HCEC 1CT (cell line): Measurements from ENCODE around the gene RNF223.
"Not testable (repeated sequence)": the region's sequence is repeated elsewhere in the genome, so short reads cannot be mapped to it uniquely, and the experiment has no call there.

Experiments
- DNase-seq: peaks from one replicate; pipeline ENCODE4 v3.0.0-alpha.2; 2017

The RNF223 gene

GRCh38 chr1:1085911-1086841 lies 12.1 kb upstream of the RNF223 start:
- DNase-seq: no peak

- no peak for DNase-seq
Measured at GRCh38 chr1:1085171-1085841, 11.2 kb upstream of the RNF223 start.

DNA sequence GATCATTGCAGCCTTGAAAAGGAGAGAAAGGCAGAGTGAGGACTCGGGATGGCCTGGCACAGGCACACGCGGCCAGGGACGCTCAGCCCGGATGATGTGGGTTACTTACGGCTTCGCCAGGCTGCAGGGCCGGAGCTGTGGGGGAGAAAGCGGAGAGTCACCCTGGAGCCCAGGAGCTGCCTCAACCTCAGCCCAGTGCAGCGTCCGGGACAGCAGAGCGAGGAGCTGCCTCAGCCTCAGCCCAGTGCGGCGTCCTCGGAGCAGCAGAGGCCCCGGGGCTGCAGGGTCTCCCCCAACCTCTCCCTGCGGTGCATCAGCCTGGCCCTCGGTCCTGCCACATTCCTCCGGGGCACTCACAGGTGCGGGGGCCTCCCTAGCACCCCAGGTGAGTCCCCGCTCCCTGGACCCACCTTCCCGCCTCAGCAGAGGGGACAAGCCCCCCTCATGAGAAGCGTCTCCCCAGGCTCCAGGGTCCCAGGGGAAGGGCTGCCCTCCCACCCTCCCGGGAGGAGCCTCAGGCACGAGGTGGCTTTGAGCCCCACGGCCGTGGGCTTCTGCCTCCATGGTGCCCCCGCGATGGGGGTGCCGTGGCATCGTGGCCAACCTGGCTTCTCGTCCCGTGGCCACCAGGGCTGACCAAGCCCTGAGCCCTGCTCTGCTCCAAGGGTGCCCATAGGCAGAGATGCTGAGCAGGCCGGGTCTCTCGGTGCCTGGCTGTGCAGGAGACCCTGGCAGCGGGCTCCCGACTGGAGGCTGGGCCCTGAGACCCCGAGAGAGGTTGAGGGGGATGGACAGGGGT lies 10.5 kb upstream of the RNF223 start:
- DNase-seq: no peak

DNA sequence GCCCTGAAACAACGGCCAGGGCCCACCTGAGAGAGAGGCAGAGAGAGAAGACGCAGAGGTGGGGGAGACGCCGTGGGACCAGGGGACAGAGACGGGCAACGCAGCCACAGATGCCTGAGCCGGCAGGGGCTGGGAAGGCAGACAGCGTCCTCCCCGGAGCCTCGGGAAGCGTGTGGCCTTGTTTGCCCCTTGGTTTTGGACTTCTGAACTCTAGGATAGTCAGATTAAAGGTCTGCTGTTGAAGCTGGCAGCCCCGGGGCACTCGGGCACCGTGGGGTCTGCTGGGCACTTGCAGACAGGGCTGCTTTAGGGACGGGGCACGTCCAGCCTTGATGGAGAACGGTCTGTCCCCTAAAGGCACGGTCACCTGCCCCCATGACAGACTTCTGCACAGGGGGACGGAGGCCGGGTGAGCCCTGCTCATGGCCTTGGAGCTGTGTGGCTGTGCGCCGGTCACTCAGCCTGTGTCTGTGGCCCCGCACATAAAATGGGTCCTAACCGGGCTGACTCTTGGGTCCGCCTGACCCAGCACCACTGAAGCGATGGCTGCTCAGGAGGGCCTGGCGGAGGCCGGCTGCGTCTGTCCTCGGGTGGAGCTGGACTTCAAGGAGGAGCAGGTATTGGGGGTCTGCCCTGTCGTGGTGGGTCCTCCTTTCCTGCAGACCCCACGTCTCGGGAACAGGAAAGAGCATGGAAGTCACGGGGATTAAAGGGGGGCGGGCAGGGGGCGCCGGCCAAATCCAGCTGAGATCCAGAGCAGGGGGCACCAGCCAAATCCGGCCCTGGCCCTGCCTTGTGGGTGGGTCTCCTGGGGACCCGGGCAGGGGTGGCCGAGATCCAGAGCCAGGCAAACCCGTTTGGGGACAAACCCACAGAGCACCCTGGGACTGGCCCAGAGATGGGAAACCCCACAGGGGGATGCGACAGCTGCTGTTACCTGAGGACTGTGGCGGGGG lies 9.6 kb upstream of the RNF223 start:
- DNase-seq: no peak

GRCh38 chr1:1082776-1083415 lies 8.8 kb upstream of the RNF223 start:
- DNase-seq: no peak

- no peak for DNase-seq
Measured at GRCh38 chr1:1082239-1082775, 8.2 kb upstream of the RNF223 start.

DNA sequence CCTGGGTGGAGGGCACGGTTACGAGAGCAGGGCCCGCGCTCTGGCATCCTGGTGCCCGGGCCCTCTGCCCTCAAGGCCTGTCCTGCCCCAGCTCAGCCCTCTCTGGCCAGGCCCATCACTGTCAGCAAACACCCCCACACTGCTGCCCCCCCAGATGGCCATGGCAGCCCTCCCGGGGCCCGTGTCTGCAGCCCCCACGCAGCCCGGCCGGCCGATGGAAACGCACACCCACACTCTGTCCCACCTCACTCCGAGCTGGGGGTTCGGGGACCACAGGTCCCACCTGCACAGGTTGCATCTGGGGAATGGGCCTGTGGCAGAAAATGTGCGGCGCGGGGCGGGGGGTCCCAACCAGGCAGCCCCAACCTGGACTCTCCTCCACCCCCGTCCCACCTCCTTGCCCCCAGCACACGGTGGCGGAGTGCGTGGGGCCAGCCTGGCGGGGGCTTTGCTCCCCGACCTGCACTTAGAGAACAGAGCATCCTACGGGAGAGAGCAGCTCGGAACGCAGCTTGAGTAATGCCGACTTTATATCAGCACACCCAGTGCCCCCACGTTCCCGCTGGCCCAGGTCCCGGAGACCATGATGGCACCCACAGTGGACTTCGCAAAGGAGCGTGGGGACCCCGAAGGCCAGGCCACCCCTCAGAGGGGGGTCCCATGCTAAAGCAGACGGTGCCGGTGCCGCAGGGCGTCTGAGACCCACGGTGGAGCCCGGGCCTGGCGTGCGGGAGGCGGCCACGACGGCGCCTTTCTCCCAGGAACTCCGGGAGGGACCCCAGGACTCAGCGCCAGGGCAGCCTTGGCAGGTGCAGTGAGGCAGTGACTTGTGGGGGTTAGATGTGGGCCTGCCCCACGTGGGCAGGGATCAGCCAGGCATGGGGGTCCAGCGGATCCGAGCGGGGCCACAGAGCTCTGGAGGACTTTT lies 7.5 kb upstream of the RNF223 start:
- DNase-seq: no peak

GRCh38 chr1:1080951-1081310 lies 6.8 kb upstream of the RNF223 start:
- DNase-seq: no peak

- DNase-seq: no peak
Measured at GRCh38 chr1:1080122-1080757, 6.1 kb upstream of the RNF223 start.

DNA sequence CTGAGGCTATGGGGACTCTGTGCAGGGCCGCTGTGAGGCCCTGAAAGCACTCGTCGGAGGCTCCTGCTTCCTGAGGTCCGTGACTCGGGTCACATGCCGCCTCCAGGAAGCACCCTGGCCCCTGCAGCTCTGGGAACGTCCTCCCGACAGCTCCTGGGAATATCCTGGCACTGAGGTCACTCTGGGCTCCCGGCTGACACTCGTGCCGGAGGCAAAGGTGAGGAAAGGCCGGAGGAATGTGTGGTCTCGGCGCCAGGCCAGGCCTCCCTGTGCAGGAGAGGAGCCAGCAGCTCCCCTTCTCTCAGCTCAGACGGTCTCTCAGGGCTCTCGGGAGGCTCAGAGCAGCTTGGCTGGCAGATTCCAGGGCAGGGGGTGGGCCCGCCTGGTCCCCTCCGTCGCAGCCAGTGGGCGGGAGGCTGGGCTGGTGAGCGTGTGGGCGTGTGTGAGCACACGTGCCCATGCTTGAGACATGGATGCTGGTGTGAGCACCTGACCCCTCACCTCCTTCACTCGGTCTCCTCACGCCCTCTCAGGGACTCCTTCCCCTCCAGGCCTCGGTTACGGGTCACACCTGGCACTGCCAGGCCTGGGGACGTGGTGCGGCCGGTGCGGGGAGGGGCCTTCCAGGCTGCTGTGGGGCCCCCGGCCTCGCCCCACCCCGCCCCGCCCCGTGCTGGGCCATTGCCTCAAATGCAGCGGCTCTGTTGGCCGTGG lies 5.5 kb upstream of the RNF223 start:
- peak; percentile 87 for DNase-seq

- DNase-seq: not testable (repeated sequence)
Measured at GRCh38 chr1:1077396-1077795, 3.3 kb upstream of the RNF223 start.

GRCh38 chr1:1075148-1075935 lies 1.2 kb upstream of the RNF223 start:
- no peak for DNase-seq

DNA sequence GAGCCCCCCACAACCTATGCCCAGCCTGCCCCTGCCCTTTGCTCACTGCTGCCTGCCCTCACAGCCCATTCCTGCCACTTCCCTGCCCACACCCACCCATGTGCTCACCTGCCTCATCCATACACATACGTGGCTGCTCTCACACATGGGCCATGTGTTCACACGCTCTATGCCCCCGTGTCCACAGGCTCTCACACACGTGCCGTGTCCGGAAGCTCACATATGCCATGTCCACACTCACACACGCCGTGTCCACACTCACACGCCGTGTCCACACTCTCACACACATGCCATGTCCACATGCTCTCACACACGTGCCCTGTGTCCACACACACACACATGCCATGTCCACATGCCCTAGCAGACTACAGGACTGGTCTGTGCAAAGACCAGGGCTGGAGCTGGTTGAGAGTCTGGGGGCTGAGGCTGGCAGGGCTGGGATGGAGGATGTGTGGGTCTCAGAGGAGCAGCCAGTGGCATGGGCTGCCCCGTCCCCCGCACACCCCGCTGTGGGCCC lies 583 bp upstream of the RNF223 start:
- DNase-seq: no peak

DNA sequence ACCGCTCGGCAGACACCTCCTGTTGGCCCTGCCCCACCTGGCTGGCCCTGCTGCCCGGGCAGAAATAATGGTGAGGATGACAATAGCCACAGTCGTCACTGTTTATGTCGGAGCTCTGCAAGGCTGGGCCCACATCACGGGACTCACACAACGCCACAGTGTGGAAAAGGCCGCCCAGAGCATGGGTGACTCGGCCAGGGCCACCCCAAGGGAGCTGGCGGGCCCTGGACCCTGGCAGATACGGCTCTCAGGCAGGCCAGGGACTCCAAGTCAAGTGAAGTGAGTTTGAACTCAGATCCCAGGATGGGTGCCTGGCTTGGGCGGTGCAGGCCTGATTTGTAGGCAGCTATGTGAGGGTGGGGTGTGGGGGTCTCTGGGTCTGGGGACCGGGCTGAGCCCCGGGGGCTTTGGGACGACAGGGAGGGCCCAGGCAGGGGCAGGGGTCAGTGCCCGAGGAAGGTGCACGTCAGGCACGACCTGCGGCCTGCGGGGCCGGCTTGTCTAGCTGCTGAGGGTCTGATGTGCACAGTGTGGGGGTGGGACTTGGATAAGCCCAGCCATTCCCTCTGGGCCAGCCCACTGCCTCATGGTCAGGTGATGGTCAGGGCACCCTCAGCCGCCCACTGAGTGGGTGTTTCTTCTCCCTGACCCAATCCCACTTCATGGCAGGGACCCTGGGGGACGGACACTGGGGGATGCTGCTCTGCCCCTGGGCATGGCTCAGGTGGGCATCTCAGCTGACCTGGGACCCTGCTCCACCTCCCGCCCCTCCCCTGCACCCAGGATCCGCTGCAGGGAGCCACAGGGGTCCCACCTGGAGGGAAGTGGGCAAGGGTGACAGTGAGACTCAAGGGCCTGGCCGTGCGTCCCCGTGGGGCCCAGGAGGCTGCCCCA lies 1.0 kb downstream of the RNF223 start:
- DNase-seq: no peak

DNA sequence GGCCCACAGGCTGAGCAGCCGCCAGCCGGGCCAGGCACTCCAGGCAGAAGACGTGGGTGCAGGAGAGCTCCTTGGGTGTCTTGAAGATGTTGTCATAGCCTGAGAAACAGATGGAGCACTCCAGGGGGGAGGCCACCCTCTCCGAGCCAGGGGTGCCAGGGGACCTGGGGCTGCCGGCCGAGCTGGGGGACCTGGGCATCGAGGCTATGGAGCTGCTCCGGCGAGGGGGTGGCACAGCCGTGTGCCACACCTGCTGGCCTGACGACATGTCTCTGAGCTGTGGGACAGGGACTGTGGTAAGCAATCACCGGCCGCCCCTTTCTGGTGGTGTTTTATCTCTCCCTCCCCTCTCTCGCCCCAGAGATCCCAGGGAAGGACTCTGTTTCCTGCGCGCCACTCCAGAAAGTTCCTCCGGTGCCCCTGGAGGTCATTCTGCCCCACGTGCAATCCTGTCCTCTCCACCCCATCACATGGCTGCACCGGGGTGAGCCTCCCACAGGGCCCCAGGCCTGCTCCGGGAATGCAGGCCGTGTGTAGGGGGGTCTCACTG lies 1.7 kb downstream of the RNF223 start:
- no peak for DNase-seq

DNA sequence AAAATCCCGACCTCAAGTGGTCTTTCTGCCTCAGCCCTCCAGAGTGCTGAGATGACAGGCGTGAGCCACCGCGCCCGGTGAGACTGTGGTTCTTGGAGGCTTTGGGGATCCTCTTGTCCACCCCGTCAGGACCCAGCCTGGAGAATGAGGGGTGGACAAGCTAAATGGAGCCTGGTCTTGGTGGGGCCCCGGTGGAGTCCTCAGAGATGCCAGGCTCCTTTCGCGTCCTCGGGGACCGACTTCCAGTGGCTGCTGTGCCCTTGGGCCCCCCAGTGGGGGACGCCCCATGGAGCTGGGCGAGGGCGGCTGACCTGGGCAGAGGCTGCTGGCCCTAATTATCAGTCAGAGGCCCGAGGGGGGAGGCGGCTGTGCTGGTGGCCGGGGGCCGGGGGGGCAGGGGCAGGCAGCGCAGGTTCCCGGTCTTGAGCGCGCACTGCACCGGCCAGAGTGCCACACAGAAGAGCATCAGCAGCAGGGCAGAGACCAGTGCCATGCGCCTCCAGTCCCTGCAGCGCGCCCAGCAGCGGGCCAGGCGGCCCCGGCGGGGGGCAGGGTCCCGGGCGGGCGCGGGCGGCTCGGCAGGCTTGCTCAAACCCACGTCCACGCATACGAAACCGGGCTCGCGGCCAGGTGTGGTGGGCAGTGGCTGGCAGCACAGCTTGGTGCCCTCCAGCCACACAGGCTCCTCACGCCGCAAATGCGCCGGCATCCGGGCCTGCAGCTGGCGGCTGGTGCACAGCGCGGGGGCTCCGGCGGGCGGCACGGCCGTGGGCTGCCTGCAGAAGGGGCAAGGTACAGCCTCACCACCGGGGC lies 2.4 kb downstream of the RNF223 start:
- DNase-seq: no peak
